DOHH2 (cell line): Measurements from ENCODE around the gene PES1.

Experiments used
- EZH2phosphoT487 ChIP-seq: fragments of 200-600 bp; sonication (generic); IDR thresholded peaks from 2 replicates; pipeline ENCODE4 v1.6.1; 2017; ENCODE audit warnings: borderline replicate concordance, mild to moderate bottlenecking, antibody characterized with exemption, low read length, moderate library complexity, mixed read lengths
- TF ChIP-seq, protein P1 (sequence below): fragments of 200-600 bp; sonication (generic); IDR thresholded peaks from one replicate; pipeline ENCODE4 v1.5.1; 2014; ENCODE audit warnings: antibody characterized with exemption, mild to moderate bottlenecking, low read depth, low read length; ENCODE audit not compliant: poor library complexity, severe bottlenecking

DNA sequence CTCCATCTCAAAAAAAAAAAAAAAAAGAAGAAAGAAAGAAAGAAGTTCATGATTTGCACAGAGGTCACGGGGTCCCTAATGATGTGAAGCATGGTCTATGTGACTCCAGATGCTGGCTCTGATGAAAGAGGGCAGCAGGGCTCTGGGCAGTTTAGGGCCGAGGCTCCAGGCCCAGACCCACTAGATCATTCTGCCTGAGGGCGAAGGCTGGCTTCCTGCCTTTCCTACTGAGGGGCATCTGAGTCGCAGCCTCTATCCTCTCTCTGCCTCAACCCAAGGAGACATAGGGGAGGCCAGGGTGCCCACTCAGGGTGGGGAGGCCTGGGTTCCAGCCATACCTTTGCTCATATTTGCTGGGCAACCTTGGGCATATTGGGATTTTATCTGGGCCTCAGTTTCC, 48.7 kb upstream of the PES1 start:
- TF ChIP-seq, protein P1, sequence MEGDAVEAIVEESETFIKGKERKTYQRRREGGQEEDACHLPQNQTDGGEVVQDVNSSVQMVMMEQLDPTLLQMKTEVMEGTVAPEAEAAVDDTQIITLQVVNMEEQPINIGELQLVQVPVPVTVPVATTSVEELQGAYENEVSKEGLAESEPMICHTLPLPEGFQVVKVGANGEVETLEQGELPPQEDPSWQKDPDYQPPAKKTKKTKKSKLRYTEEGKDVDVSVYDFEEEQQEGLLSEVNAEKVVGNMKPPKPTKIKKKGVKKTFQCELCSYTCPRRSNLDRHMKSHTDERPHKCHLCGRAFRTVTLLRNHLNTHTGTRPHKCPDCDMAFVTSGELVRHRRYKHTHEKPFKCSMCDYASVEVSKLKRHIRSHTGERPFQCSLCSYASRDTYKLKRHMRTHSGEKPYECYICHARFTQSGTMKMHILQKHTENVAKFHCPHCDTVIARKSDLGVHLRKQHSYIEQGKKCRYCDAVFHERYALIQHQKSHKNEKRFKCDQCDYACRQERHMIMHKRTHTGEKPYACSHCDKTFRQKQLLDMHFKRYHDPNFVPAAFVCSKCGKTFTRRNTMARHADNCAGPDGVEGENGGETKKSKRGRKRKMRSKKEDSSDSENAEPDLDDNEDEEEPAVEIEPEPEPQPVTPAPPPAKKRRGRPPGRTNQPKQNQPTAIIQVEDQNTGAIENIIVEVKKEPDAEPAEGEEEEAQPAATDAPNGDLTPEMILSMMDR, result no peak
- no peak for TF ChIP-seq EZH2phosphoT487
